ENCODE results near the gene CD200R1L.

DNA sequence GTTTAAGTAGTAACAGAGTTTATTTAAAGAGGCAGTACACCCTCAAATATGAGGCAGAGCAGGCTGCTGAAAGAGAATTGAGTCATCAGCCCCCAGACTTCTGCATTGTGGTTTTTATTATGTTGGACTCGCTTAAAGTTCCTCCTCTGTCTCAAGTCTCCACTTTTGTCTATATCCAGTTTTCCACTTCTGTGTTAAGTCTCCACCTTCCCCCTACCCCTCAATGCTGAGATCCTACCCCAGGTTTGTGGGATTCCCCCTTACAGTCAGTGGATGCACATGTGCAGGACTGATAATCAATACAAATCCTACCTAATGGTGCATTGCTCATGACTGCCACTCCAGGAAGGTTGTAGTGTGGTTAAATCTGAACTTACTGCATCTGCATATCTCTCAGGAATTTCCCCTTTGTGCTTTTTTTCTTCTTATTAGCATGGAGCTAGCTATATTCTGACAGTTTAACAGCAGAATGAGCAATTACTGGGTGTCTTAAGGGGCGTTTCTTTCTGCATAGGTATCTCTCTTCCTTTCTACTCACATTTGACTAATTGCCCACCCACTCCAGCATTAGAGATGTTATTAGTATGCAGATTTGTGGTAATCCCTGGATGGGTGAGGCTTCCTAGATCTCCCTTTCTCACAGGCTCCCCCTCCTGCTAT is 11.9 kb upstream of the CD200R1L start:
- TF ChIP-seq POLR2AphosphoS5 (IDR thresholded peaks at IDR 0.05; ENCODE audit: low read depth, low read length), result no peak
- no peak for TF ChIP-seq TAF1 (IDR thresholded peaks at IDR 0.05; ENCODE audit: borderline replicate concordance, insufficient read depth, low read length)
- TF ChIP-seq, protein P1, sequence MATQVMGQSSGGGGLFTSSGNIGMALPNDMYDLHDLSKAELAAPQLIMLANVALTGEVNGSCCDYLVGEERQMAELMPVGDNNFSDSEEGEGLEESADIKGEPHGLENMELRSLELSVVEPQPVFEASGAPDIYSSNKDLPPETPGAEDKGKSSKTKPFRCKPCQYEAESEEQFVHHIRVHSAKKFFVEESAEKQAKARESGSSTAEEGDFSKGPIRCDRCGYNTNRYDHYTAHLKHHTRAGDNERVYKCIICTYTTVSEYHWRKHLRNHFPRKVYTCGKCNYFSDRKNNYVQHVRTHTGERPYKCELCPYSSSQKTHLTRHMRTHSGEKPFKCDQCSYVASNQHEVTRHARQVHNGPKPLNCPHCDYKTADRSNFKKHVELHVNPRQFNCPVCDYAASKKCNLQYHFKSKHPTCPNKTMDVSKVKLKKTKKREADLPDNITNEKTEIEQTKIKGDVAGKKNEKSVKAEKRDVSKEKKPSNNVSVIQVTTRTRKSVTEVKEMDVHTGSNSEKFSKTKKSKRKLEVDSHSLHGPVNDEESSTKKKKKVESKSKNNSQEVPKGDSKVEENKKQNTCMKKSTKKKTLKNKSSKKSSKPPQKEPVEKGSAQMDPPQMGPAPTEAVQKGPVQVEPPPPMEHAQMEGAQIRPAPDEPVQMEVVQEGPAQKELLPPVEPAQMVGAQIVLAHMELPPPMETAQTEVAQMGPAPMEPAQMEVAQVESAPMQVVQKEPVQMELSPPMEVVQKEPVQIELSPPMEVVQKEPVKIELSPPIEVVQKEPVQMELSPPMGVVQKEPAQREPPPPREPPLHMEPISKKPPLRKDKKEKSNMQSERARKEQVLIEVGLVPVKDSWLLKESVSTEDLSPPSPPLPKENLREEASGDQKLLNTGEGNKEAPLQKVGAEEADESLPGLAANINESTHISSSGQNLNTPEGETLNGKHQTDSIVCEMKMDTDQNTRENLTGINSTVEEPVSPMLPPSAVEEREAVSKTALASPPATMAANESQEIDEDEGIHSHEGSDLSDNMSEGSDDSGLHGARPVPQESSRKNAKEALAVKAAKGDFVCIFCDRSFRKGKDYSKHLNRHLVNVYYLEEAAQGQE (IDR thresholded peaks at IDR 0.05; ENCODE audit: insufficient read depth in 1 of 2, low read depth in 2 of 2, low read length in 2 of 2), result no peak
- TF ChIP-seq FOXP2 (optimal IDR thresholded peaks at IDR 0.05; ENCODE audit: borderline replicate concordance, extremely low read depth, extremely low read length, insufficient read depth), result no peak
- TF ChIP-seq SIN3A (IDR thresholded peaks at IDR 0.05; ENCODE audit: borderline replicate concordance, insufficient read depth, low read length), result no peak

Data from PFSK-1 (cell line).